ENCODE measurements around the gene PRDM2.

Gene PRDM2

DNA sequence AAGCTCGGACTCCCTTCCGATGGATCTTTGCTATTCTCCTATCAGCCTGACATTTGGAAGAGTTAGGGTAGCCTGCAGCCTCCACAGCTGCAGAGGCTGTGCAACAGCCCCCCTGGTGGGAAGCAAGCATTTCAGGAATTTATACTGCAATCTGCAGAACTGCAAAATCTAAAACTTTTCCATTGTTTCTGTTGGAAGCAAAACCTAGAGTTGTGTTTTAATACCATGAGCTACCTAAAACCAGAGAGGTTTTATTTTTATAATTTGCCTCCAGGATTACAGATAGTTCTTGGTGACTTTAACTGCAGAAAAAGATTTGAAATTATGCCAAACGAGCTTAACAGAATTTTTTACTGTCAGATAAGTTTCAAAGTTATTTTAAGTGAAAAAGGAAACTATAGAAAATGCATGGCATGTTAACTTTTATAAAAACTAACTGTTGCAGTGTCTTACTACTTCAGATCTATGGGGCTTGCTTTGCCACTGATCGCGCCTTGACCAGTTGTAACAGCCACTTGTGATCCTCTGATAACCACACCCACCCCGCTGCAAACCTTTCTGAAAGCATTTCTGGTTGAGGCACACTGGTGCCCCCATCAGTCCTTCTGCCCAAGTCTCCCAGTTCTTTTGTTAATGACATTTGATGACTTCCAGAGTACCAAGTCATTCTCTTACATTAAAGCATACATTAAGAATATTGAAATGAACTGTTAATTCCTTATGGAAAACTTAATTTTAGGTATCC, 64.8 kb downstream of the PRDM2 start:
- Histone ChIP-seq H3K9me3 (no peaks in the 10 kb centered on the region), H3K4me3 (ENCODE audit: low read depth, low read length) (no peak overlapping the region), H3K36me3 (no peaks in the 10 kb centered on the region), H3K4me1 (no peaks in the 10 kb centered on the region), H3K27me3 (no peaks in the 10 kb centered on the region)
- no peak for TF ChIP-seq CTCF (IDR thresholded peaks at IDR 0.05; ENCODE audit: low read depth, low read length)
- DNase-seq, result no peak

DNA sequence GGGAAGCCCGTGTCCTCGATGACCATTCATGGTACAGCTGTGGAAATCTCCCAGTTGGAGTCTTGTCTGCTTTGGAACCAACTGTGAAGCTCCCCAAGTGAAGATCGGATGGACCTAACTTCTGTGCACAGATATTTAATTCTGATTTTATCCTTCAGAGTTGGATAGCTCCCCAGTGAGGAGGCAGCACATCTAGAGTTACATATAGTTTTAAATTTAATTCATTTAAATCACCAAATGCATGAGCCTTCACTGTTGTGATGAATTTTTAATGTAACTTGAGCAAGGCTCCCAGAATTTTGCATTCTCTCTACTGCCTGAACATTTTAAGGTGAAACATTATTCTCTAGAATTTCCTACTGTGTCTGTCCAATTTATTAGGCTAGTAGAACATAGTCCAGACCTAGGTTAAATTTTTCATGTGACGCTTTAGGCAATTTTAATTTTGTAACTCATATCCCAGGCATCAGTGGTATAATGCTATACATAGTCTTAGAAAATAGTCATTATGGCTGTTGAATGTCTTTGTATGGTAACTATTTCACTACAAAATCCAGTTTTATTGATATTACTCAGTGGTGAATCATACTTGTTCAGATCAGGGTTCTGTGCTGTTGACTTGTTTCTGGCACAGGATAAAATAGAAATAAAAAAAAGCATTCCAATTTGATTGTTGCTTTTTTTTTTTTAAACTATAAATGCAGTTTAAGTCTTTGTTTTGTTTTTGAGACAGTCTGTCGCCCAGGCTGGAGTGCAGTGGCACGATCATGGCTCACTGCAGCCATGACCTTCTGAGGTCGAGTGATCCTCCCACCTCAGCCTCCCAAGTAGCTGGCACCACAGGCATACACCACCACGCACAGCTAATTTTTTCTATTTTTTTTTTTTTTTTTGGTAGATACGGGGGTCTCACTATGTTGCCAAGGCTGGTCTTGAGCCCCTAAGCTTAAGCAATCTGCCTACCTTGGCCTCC, 66.9 kb downstream of the PRDM2 start:
- no peak for DNase-seq
- no peak for TF ChIP-seq CTCF (IDR thresholded peaks at IDR 0.05; ENCODE audit: low read depth, low read length)
- no peaks in the 10 kb centered on the region for H3K36me3 ChIP-seq
- H3K27me3 ChIP-seq, result no peaks in the 10 kb centered on the region
- H3K4me1 ChIP-seq, result no peaks in the 10 kb centered on the region
- H3K4me3 ChIP-seq (ENCODE audit: low read depth, low read length), result no peak overlapping the region
- no peaks in the 10 kb centered on the region for H3K9me3 ChIP-seq

GRCh38 chr1:13769212-13769611, 69.2 kb downstream of the PRDM2 start:
- H3K36me3 ChIP-seq, result no peaks in the 10 kb centered on the region
- DNase-seq, result no peak
- H3K4me1 ChIP-seq, result no peaks in the 10 kb centered on the region
- H3K9me3 ChIP-seq, result no peaks in the 10 kb centered on the region
- no peak overlapping the region for H3K4me3 ChIP-seq (ENCODE audit: low read depth, low read length)
- no peaks in the 10 kb centered on the region for H3K27me3 ChIP-seq
- no peak for TF ChIP-seq CTCF (IDR thresholded peaks at IDR 0.05; ENCODE audit: low read depth, low read length)

DNA sequence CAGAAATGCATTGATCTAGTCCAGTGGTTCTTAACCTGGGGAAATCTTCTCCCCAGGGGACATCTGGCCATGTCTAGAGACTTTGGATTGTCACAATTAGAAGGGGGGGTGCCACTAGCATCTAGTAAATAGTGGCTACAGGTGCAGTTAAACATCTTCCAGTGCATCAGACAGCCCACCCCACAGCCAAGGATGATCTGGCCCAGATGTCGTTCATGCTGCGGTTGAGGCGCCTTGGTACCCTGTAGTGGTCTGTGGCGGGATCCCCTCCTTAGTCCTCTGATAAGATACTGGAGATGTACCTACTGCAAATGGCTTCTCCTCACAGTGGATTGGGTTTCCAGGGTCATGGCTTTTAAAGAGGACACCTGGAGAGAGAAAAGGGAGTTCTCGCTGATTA, 69.8 kb downstream of the PRDM2 start:
- Histone ChIP-seq H3K36me3 (no peaks in the 10 kb centered on the region), H3K4me3 (ENCODE audit: low read depth, low read length) (no peak overlapping the region), H3K4me1 (no peaks in the 10 kb centered on the region), H3K27me3 (no peaks in the 10 kb centered on the region), H3K9me3 (no peaks in the 10 kb centered on the region)
- no peak for DNase-seq
- no peak for TF ChIP-seq CTCF (IDR thresholded peaks at IDR 0.05; ENCODE audit: low read depth, low read length)

- no peak for DNase-seq
- no peaks in the 10 kb centered on the region for H3K36me3 ChIP-seq
- TF ChIP-seq CTCF (IDR thresholded peaks at IDR 0.05; ENCODE audit: low read depth, low read length), result no peak
Measured at GRCh38 chr1:13770743-13771142, 70.8 kb downstream of the PRDM2 start.

GRCh38 chr1:13771745-13772144, 71.8 kb downstream of the PRDM2 start:
- no peaks in the 10 kb centered on the region for H3K4me1 ChIP-seq
- no peak overlapping the region for H3K4me3 ChIP-seq (ENCODE audit: low read depth, low read length)
- H3K27me3 ChIP-seq, result no peaks in the 10 kb centered on the region
- H3K36me3 ChIP-seq, result no peaks in the 10 kb centered on the region
- TF ChIP-seq CTCF (IDR thresholded peaks at IDR 0.05; ENCODE audit: low read depth, low read length), result no peak
- no peak for DNase-seq
- H3K9me3 ChIP-seq, result no peaks in the 10 kb centered on the region

More at GRCh38 chr1:13770743-13771142, 70.8 kb downstream of the PRDM2 start:
- H3K27me3 ChIP-seq, result no peaks in the 10 kb centered on the region
- H3K4me3 ChIP-seq (ENCODE audit: low read depth, low read length), result no peak overlapping the region
- H3K9me3 ChIP-seq, result no peaks in the 10 kb centered on the region
- H3K4me1 ChIP-seq, result no peaks in the 10 kb centered on the region

All from BE2C (cell line).